HepG2 (cell line): Measurements from ENCODE around the gene ZNF121. TPM values are rescaled to one million over a fixed set of nuclear protein-coding genes. Genes with fewer than 3 reads are reported as not detected.
A peak's percentile ranks its signal among the peaks of the same experiment; 100 is the strongest.

Source experiments
- ATF1 ChIP-seq: IDR thresholded peaks from 2 replicates; pipeline ENCODE4 v1.6.1; 2016; ENCODE audit warnings: mild to moderate bottlenecking, control low read depth
- KDM5A ChIP-seq: fragments of 200-600 bp; sonication (generic); IDR thresholded peaks from 2 replicates; pipeline ENCODE4 v1.7.0; 2018; ENCODE audit warnings: antibody characterized with exemption, mild to moderate bottlenecking, low read length, borderline replicate concordance
- MAFK ChIP-seq, 2 experiments: IDR thresholded peaks in 1 of 2; conservative IDR thresholded peaks in 1 of 2; 2 replicates each; pipeline ENCODE4 v1.6.1; 2011; ENCODE audit warnings: improper control_type of control experiment in 2 of 2, low read length in 2 of 2
- MBNL3 ChIP-seq: fragments of 250-450 bp; sonication (Bioruptor Pico); conservative IDR thresholded peaks from 2 replicates; pipeline ENCODE4 v1.8.0; 2022; ENCODE audit warnings: mild to moderate bottlenecking, inconsistent platforms
- MYC ChIP-seq: sonication (generic); formaldehyde crosslinking; IDR thresholded peaks from 2 replicates; pipeline ENCODE4 v1.9.0; 2021; ENCODE audit warnings: missing genetic modification reagents, borderline replicate concordance
- NAIF1 ChIP-seq: sonication (generic); formaldehyde crosslinking; IDR thresholded peaks from 2 replicates; pipeline ENCODE4 v1.5.0; 2020; ENCODE audit warnings: mild to moderate bottlenecking, missing genetic modification reagents, borderline replicate concordance
- NR2F1 ChIP-seq, 2 experiments: fragments of 450-650 bp in 1 of 2; formaldehyde crosslinking in 1 of 2; IDR thresholded peaks; 2 replicates each; pipeline versions ENCODE4 v1.5.0 to v1.6.1; 2016 to 2020; ENCODE audit warnings: mild to moderate bottlenecking in 1 of 2, missing compliant biosample characterization in 1 of 2, missing genetic modification reagents in 1 of 2, moderate library complexity in 1 of 2
- RELA ChIP-seq: sonication (generic); formaldehyde crosslinking; IDR thresholded peaks from 2 replicates; pipeline ENCODE4 v1.4.0; 2020; ENCODE audit warnings: missing genetic modification reagents
- SMAD1 ChIP-seq: sonication (generic); formaldehyde crosslinking; IDR thresholded peaks from 2 replicates; pipeline ENCODE4 v1.4.0; 2020; ENCODE audit warnings: missing genetic modification reagents, low read depth, mild to moderate bottlenecking, borderline replicate concordance
- SMARCC2 ChIP-seq: fragments of 450-650 bp; IDR thresholded peaks from 2 replicates; pipeline ENCODE4 v1.6.1; 2017; ENCODE audit warnings: antibody characterized with exemption, mild to moderate bottlenecking
- ZBTB25 ChIP-seq: IDR thresholded peaks from 2 replicates; pipeline ENCODE4 v1.6.1; 2018; ENCODE audit warnings: missing genetic modification reagents
- ZFP36 ChIP-seq: fragments of 150-350 bp; IDR thresholded peaks from 2 replicates; pipeline ENCODE4 v1.6.1; 2018; ENCODE audit warnings: borderline replicate concordance, low read length, low read depth; ENCODE audit not compliant: partially characterized antibody
- ZNF547 ChIP-seq: sonication (generic); formaldehyde crosslinking; IDR thresholded peaks from 2 replicates; pipeline ENCODE4 v1.5.1; 2020; ENCODE audit warnings: mild to moderate bottlenecking, missing genetic modification reagents
- ZNF569 ChIP-seq: sonication (generic); formaldehyde crosslinking; IDR thresholded peaks from 2 replicates; pipeline ENCODE4 v1.5.0; 2020; ENCODE audit warnings: mild to moderate bottlenecking, missing genetic modification reagents, moderate library complexity, borderline replicate concordance
- ZNF777 ChIP-seq: sonication (generic); formaldehyde crosslinking; IDR thresholded peaks from 2 replicates; pipeline ENCODE4 v1.4.0; 2020; ENCODE audit warnings: missing genetic modification reagents
- polyA plus RNA-seq, 8 experiments: library from polyadenylated mRNA; depleted of rRNA in 3 of 8; stranded (reverse) in 7 of 8; unstranded in 1 of 8; fragments of >200 nt; fragmentation: Illumina TruSeq in 4 of 8; extraction: Trizol in 4 of 8; gene quantifications; 2 replicates each; pipeline versions ENCODE4 v1.2.1 to v1.2.3, GENCODE V29; 2011 to 2016; ENCODE audit warnings: low read depth in 4 of 8, missing spikeins in 1 of 8, mixed read lengths in 1 of 8; ENCODE audit not compliant: insufficient read depth in 1 of 8
- total RNA-seq, 5 experiments: library from RNA; depleted of rRNA; stranded (reverse); fragments of >200 nt; fragmentation: Illumina TruSeq; extraction: Trizol; gene quantifications; 2 replicates each; pipeline ENCODE4 v1.2.3, GENCODE V29; 2016; ENCODE audit warnings: low read depth in 1 of 5
- TF ChIP-seq, protein P1 (sequence below): sonication (generic); formaldehyde crosslinking; IDR thresholded peaks from 2 replicates; pipeline ENCODE4 v1.8.0; 2023; ENCODE audit warnings: mild to moderate bottlenecking, missing genetic modification reagents
- TF ChIP-seq, protein P2 (sequence below): sonication (generic); formaldehyde crosslinking; IDR thresholded peaks from 2 replicates; pipeline ENCODE4 v1.4.0; 2020; ENCODE audit warnings: missing genetic modification reagents
- TF ChIP-seq, protein P3 (sequence below): sonication (generic); formaldehyde crosslinking; IDR thresholded peaks from 2 replicates; pipeline ENCODE4 v1.4.0; 2020; ENCODE audit warnings: mild to moderate bottlenecking, missing genetic modification reagents
- TF ChIP-seq, protein P4 (sequence below): sonication (generic); formaldehyde crosslinking; IDR thresholded peaks from 2 replicates; pipeline ENCODE4 v1.8.0; 2022; ENCODE audit warnings: missing genetic modification reagents, mild to moderate bottlenecking, inconsistent platforms, borderline replicate concordance

Gene ZNF121
- total and polyA plus RNA-seq, 2 of the 13 experiments (the other 11 are each of a cell fraction or from before 2014, with no cell fraction given): 7.8 to 56.3 TPM

DNA sequence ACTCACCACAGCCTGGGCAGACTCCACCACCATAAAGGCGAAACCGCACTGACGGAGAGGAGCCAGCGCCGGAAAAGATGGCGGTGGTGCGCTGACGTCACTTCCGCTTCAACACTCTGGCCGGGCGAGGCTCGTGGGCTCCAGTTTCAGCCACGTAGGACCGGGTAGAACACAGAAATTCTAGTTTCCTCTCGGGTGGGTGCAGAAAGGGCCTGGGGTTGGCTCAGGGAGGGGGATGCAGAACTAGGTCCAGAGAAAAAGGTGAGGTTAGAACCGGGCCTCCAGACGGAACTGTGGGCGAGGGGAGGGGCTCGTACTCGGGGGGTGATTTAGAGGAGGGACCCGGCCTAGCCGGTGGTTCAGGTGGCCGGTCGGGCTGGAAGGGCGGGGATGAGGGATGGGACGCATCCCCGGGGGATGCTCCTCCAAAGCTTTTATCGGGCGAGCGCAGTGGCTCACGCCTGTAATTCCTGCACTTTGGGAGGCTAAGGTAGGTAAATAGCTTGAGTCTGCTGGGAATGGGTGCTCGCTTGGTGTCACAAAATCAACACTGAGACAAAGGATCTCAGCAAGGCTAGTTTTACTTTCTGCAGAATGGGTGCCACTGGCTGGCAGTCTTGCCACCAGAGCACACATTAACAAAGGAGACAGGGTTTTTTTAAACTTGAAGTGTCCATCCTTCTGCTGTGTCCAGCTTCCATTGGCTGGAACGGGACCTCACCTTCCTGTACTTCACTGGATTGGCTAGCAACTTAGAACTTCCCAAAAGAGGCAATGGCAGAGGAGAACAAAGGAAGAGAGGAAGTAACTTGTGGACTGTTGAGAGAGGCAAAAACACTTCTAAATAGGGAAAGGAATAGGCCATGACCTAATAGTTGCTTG is 37.1 kb upstream of the ZNF121 start, which contains the start of gene ZNF561 (continued):
- TF ChIP-seq MBNL3 (CRISPR knock-in tag): no peak
- TF ChIP-seq KDM5A: peak; percentile 99
- TF ChIP-seq, protein P1, sequence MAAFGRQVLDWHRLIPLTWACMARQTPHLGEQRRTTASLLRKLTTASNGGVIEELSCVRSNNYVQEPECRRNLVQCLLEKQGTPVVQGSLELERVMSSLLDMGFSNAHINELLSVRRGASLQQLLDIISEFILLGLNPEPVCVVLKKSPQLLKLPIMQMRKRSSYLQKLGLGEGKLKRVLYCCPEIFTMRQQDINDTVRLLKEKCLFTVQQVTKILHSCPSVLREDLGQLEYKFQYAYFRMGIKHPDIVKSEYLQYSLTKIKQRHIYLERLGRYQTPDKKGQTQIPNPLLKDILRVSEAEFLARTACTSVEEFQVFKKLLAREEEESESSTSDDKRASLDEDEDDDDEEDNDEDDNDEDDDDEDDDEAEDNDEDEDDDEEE (CRISPR knock-in tag): no peak
- TF ChIP-seq ZNF547 (CRISPR knock-in tag): no peak
- TF ChIP-seq, protein P2, sequence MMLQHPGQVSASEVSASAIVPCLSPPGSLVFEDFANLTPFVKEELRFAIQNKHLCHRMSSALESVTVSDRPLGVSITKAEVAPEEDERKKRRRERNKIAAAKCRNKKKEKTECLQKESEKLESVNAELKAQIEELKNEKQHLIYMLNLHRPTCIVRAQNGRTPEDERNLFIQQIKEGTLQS (CRISPR knock-in tag): peak; percentile 32; the same call in 1 of the 2 replicates
- TF ChIP-seq MYC: peak; percentile 63; the same call in 1 of the 2 replicates
- peak; percentile 95 for TF ChIP-seq ATF1 (CRISPR knock-in tag)
- TF ChIP-seq SMARCC2: no peak
- TF ChIP-seq NAIF1 (CRISPR knock-in tag): no peak
- peak; percentile 55; the same call in 1 of the 2 replicates for TF ChIP-seq SMAD1 (CRISPR knock-in tag)
- no peak for TF ChIP-seq MAFK (conservative IDR thresholded peaks at IDR 0.05 in 1 of 2, IDR thresholded peaks at IDR 0.05 in 1 of 2; ENCODE audit: low read length in 2 of 2)
- TF ChIP-seq ZNF569 (CRISPR knock-in tag): no peak
- 0 out of 2 replicates have a peak, but pooled peaks have one; percentile 19 for TF ChIP-seq ZNF777 (CRISPR knock-in tag)
- no peak for TF ChIP-seq RELA
- no peak for TF ChIP-seq NR2F1 (CRISPR knock-in tag; IDR thresholded peaks at IDR 0.05)
- TF ChIP-seq, protein P3, sequence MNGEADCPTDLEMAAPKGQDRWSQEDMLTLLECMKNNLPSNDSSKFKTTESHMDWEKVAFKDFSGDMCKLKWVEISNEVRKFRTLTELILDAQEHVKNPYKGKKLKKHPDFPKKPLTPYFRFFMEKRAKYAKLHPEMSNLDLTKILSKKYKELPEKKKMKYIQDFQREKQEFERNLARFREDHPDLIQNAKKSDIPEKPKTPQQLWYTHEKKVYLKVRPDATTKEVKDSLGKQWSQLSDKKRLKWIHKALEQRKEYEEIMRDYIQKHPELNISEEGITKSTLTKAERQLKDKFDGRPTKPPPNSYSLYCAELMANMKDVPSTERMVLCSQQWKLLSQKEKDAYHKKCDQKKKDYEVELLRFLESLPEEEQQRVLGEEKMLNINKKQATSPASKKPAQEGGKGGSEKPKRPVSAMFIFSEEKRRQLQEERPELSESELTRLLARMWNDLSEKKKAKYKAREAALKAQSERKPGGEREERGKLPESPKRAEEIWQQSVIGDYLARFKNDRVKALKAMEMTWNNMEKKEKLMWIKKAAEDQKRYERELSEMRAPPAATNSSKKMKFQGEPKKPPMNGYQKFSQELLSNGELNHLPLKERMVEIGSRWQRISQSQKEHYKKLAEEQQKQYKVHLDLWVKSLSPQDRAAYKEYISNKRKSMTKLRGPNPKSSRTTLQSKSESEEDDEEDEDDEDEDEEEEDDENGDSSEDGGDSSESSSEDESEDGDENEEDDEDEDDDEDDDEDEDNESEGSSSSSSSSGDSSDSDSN (CRISPR knock-in tag): peak; percentile 71
- TF ChIP-seq ZBTB25: no peak
- TF ChIP-seq ZFP36: no peak
- TF ChIP-seq, protein P4, sequence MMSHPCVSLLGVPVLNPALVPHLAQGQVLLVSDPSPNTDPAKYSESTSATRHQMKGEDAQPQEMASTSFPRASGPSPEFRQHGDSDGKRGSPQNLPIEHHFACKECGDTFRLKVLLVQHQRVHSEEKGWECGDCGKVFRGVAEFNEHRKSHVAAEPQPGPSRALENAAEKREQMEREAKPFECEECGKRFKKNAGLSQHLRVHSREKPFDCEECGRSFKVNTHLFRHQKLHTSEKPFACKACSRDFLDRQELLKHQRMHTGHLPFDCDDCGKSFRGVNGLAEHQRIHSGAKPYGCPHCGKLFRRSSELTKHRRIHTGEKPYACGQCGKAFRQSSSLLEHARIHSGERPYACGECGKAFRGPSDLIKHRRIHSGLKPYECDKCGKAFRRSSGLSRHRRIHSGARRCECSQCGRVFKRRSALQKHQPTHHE: no peak; the same call in 1 of the 2 replicates
